Pancreas (tissue), 10 donors: ENCODE results near the gene ETS1. TPM values are rescaled to one million over a fixed set of nuclear protein-coding genes. Genes with fewer than 3 reads are reported as not detected.
"Not testable (repeated sequence)": the region's sequence is repeated elsewhere in the genome, so short reads cannot be mapped to it uniquely, and the experiment has no call there.

Source experiments
- ATAC-seq, 4 donors: fragments of 200-7000 bp; cut with Tn5 transposase; one replicate each; pipeline versions ENCODE4 v1.8.0 to v1.9.1; 2020; ENCODE audit warnings: mild to moderate bottlenecking in 4 of 4, moderate library complexity in 4 of 4
- DNase-seq, 6 donors: peaks; one replicate each; pipeline ENCODE4 v3.0.0-alpha.2; 2020
- FAIRE-seq: peaks from 2 replicates; lab custom pipeline; 2012; peaks lifted over from hg19 to GRCh38; lab: Jason Lieb, UNC
- H3K27ac ChIP-seq, 4 donors: fragments of 200-600 bp; sonication (generic); 1 replicate in 3 of 4; 2 replicates in 1 of 4; pipeline versions ENCODE4 v1.5.0 to v1.8.0; 2020
- H3K27me3 ChIP-seq, 4 donors: fragments of 200-600 bp; one replicate each; pipeline ENCODE4 v1.8.0; 2021
- H3K36me3 ChIP-seq, 3 donors: fragments of 200-600 bp; sonication (generic) in 1 of 3; one replicate each; pipeline versions ENCODE4 v1.5.0 to v1.8.0; 2020 to 2021
- H3K4me1 ChIP-seq, 3 donors: fragments of 200-600 bp; one replicate each; pipeline ENCODE4 v1.8.0; 2021
- H3K4me3 ChIP-seq, 4 donors: fragments of 200-600 bp; sonication (generic) in 2 of 4; one replicate each; pipeline versions ENCODE4 v1.5.0 to v1.8.0; 2020 to 2021
- H3K9me3 ChIP-seq, 4 donors: fragments of 200-600 bp; one replicate each; pipeline ENCODE4 v1.8.0; 2021
- CTCF ChIP-seq, 4 donors: fragments of 200-600 bp; sonication (generic) in 3 of 4; IDR thresholded peaks; one replicate each; pipeline versions ENCODE4 v1.5.0 to v1.8.0; 2021; ENCODE audit warnings: antibody characterized with exemption in 4 of 4
- WGBS, 2 donors: extraction: QIAGEN DNeasy Blood & Tissue Kit; methylation state at CpG; one replicate each; pipeline ENCODE4 v1.1.7; 2013; 5-methylcytosine and 5-hydroxymethylcytosine counted together
- intact Hi-C, 3 donors: fragments of 100-400 bp; cut with DNase I; formaldehyde crosslinking; loops; one replicate each; pipeline versions ENCODE4 v1.11.1 to v1.14.2; 2022
- polyA plus RNA-seq, 2 donors: library from polyadenylated mRNA; stranded (reverse); fragments of 200-250 nt; gene quantifications; one replicate each; pipeline ENCODE4 v1.2.3, GENCODE V29; 2013
- total RNA-seq, 6 donors: library from RNA; stranded (reverse); fragmentation: NEBNext Ultra II Directional in 4 of 6; extraction: Animal tissue kit (Norgen Biotek cat#: 25700) in 4 of 6; gene quantifications; one replicate each; pipeline versions ENCODE4 v1.2.1 to v1.2.4, GENCODE V29; 2021 to 2023
- donor health status: healthy with polysubstance abuse.
- donor health status: DM: no; HTN: no; CAD: no; lungs with moderate emphysema.
- donor health status: DM: no; HTN: no; CAD: no.
- donor health status: control.
- donor health status: control.
- donor health status: Bipolar disorder and iron deficiency.
- donor health status: DM: yes; HTN: yes; CAD: no.
- donor health status: DM: no; HTN: no; CAD: no.
- donor health status: DM: no; HTN: no; CAD: no.
- donor health status: DM: yes; HTN: yes; CAD: no.

ETS1 gene
- total and polyA plus RNA-seq, 8 donors = 5.4 to 26.6 (median 13.0) TPM

- Histone ChIP-seq H3K9me3 (no peaks in the 10 kb centered on the region), H3K27ac (peak overlapping the region in 3 of 4 donors; percentile 48 to 77 (median 75)), H3K4me3 (no peak overlapping the region), H3K27me3 (no peaks in the 10 kb centered on the region), H3K36me3 (no peaks in the 10 kb centered on the region), H3K4me1 (peaks cover 4 to 23% (median 6%) of the 10 kb centered on the region in 3 donors)
- DNase-seq (peak; percentile 45 to 78 (median 58)), FAIRE-seq (no peak), ATAC-seq (peak; percentile 10 to 68 (median 60))
- WGBS, 2 donors = 45 to 54% methylated on average over 26 of the region's 26 CpGs
- intact Hi-C loops = no loop called here
- TF ChIP-seq CTCF (IDR thresholded peaks at IDR 0.05) = no peak
Measured at GRCh38 chr11:128451652-128452470, 135.5 kb downstream of the ETS1 start.

- H3K4me1 ChIP-seq = peaks cover 4 to 23% (median 6%) of the 10 kb centered on the region in 3 donors
- intact Hi-C loops = no loop called here
- DNase-seq = no peak
- WGBS, 2 donors = 78 to 82% methylated on average over 21 of the region's 21 CpGs
- no peak overlapping the region for H3K4me3 ChIP-seq
- no peak for FAIRE-seq
- H3K27ac ChIP-seq = peak overlapping the region in 3 of 4 donors; percentile 48 to 77 (median 75)
- ATAC-seq = no peak
- no peaks in the 10 kb centered on the region for H3K9me3 ChIP-seq
- H3K27me3 ChIP-seq = no peaks in the 10 kb centered on the region
- no peak for TF ChIP-seq CTCF (IDR thresholded peaks at IDR 0.05)
- H3K36me3 ChIP-seq = no peaks in the 10 kb centered on the region
Measured at GRCh38 chr11:128450882-128451651, 136.3 kb downstream of the ETS1 start.

- H3K36me3 ChIP-seq, H3K27ac ChIP-seq, FAIRE-seq, DNase-seq, ATAC-seq, H3K9me3 ChIP-seq, H3K4me3 ChIP-seq, intact Hi-C loops, H3K27me3 ChIP-seq: not testable (repeated sequence)
- peaks cover 4 to 23% (median 6%) of the 10 kb centered on the region in 3 donors for H3K4me1 ChIP-seq
- WGBS, 2 donors = 70 to 93% methylated on average over 4 of the region's 4 CpGs
Measured at GRCh38 chr11:128450425-128450824, 136.9 kb downstream of the ETS1 start.

- Histone ChIP-seq H3K4me3 (no peak overlapping the region), H3K27ac (peak overlapping the region; percentile 22 to 91 (median 64)), H3K4me1 (peaks cover 4 to 23% (median 6%) of the 10 kb centered on the region in 3 donors), H3K36me3 (no peaks in the 10 kb centered on the region), H3K9me3 (no peaks in the 10 kb centered on the region), H3K27me3 (no peaks in the 10 kb centered on the region)
- FAIRE-seq = no peak
- WGBS, 2 donors = 80 to 84% methylated on average over 3 of the region's 3 CpGs
- no peak for TF ChIP-seq CTCF (IDR thresholded peaks at IDR 0.05)
- no peak for DNase-seq
- intact Hi-C loops = no loop called here
- ATAC-seq = peak in 1 of 4 donors; percentile 1
Measured at GRCh38 chr11:128448981-128449713, 138.2 kb downstream of the ETS1 start.
